IMR-90 (cell line): ENCODE data around the gene FNDC3B. TPM values are rescaled to one million over a fixed set of nuclear protein-coding genes. Genes with fewer than 3 reads are reported as not detected.

ENCODE experiments used
- BHLHE40 ChIP-seq: fragments of 150-350 bp; IDR thresholded peaks from 2 replicates; pipeline ENCODE4 v1.6.1; 2016; ENCODE audit warnings: mild to moderate bottlenecking, low read depth, low read length
- polyA plus RNA-seq, 3 experiments: library from polyadenylated mRNA; depleted of rRNA; stranded (reverse); fragments of >200 nt; gene quantifications; 2 replicates each; pipeline ENCODE4 v1.2.3, GENCODE V29; 2012; ENCODE audit warnings: low replicate concordance in 1 of 3
- total RNA-seq: library from RNA; depleted of rRNA; stranded (reverse); fragments of >200 nt; gene quantifications from 2 replicates; pipeline ENCODE4 v1.2.3, GENCODE V29; 2012

The FNDC3B gene
- total and polyA plus RNA-seq, 2 of the 4 experiments (the other 2 are of a cell fraction), result 23.9 to 150 TPM

DNA sequence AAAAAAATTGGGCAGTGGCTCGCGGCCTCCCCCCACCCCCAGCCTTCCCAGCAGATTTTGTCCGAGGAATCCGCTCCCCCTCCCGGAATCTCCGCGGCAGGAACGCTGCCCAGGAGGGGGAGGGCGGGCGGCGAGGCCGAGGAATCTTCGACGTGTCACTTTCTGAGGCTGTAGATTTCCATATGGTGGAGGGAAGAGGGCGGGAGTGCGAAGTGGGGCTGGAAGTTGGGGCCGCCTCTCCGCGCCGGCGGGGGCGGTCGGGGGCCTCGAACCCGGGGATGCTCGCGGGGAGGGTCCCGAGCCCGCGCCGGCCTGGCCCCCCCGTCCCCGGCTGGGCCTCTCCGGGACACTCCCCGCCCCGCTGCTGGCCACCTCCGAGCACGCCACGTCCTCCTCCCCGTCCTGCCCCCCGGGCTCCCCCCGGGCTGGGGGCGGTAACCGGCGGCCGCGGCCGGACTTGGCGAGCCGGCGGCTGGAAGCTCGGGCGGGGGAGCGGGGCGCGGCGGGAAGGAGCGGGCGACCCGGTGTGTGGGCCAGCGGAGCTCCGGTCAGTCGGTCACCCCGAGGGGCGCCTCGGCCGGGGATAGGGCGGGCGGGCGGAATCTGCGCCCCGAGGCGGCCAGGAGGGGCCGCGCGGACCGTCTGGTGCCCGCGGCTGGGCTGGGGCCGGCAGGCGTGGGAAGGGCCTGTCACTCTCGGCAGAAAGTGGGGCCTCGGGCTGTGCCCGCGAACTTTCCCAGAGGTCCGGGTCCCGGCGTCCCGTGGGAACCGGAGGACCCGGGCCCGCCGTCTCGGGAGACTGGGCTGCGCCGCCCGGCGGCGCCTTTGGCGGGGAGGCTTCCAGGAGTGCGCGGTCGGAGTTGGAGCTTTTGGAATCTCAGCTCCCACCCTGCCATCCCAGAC, 951 bp downstream of the FNDC3B start (continued):
- 0 out of 2 replicates have a peak, but pooled peaks have one; percentile 2 for TF ChIP-seq BHLHE40
